Mucosa of gallbladder (tissue), 1 donor: ENCODE results near the gene MISP3. TPM values are rescaled to one million over a fixed set of nuclear protein-coding genes. Genes with fewer than 3 reads are reported as not detected.

Experiments used
- DNase-seq: peaks from one replicate; pipeline ENCODE4 v3.0.0-alpha.2; 2020; ENCODE audit warnings: low spot score
- total RNA-seq: library from RNA; stranded (reverse); gene quantifications from one replicate; pipeline ENCODE4 v1.2.1, GENCODE V29; 2021
- donor health status: DM: no; HTN: no; CAD: no.

The MISP3 gene
- total RNA-seq, 1 donor from 2014 or later, result 21.6 TPM

DNA sequence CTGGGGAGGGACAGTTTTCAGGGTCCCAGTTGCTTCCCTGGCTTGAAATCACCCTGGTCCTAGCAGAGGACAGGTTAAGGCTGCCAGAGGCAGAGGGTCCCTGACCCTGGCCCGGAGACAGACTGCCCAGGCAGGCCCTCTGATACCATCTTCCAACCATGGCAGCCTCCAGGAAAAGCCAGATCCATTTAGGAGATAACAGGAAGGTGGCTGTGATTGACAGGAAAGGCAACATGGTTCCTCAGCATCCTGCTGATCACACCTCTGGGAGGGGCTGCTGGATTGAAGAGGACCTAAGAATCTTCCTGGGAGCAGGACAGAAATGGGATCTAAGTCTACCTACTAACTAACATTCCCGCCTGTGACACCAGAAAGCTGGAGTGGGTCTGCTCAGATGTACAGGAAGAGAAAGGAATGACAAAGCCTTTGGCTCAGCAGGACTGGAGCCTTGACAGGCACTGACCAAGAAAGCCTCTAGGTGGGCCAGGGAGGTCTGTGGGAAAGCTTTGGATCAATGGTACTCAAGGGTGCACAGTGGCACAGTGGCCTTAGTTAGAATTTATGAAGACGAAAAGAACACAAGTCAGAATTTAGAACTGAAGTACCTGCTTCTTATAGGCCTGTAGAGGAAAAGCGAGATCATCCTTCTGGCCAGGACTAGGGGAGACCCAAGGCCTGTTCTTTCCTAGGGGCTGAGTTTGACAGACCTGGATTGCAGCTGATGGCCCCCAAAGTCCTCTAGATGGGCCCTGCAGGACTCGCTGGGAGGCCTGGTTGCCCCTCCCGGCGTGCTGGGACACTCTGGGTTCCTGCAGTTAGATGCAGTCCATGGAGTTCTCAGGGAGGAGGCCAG is 47.3 kb downstream of the MISP3 start:
- no peak for DNase-seq

- no peak for DNase-seq
These were observed 47.9 kb downstream of the MISP3 start for GRCh38 chr19:14120497-14120780.

DNA sequence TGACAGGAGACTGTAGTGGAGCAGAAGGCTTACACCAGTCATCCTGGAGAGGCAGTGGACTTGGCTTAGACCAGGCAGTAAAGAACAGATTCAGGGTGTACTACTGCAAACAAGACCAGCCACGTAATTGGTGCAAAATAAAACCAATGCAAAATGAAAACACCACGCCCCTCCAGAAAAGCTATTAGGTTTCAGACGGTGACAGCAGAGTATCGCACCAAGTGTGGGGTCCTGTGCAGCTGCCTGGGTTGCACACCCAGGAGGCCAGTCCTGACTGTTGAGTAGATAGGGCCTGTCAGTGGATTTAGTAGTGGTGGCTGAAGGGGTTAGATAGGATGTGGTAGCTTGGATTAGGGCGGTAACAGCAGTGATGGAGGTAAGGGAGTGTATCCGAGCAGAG is 50.3 kb downstream of the MISP3 start:
- no peak for DNase-seq

Other genes starting within 250 kb of the MISP3 start
- gene NANOS3, start 195.7 kb upstream of the MISP3 start, total RNA-seq, result 0.75 TPM
- gene BRME1, start 166.7 kb upstream of the MISP3 start, total RNA-seq, result 2.6 TPM
- 57.1 TPM for gene CC2D1A, start 166.6 kb upstream of the MISP3 start, total RNA-seq
- 3.2 TPM for gene PODNL1, start 134.4 kb upstream of the MISP3 start, total RNA-seq
- 33.7 TPM for gene DCAF15, start 120.3 kb upstream of the MISP3 start, total RNA-seq
- gene RFX1, start 66.5 kb upstream of the MISP3 start, total RNA-seq, result 25.0 TPM
- gene RLN3, start 44.6 kb upstream of the MISP3 start, total RNA-seq, result not detected
- gene IL27RA, start 41.0 kb upstream of the MISP3 start, total RNA-seq, result 5.6 TPM
- gene PALM3, start 10.7 kb upstream of the MISP3 start, total RNA-seq, result 42.8 TPM
- gene C19orf67, start 13.0 kb downstream of the MISP3 start, total RNA-seq, result not detected
- 56.5 TPM for gene SAMD1, start 18.0 kb downstream of the MISP3 start, total RNA-seq
- 98.7 TPM for gene PRKACA, start 45.0 kb downstream of the MISP3 start, total RNA-seq
- 1.7 TPM for gene ASF1B, start 63.8 kb downstream of the MISP3 start, total RNA-seq
- 33.2 TPM for gene ADGRL1, start 133.4 kb downstream of the MISP3 start, total RNA-seq